Lower leg skin (tissue), 3 donors: ENCODE measurements around the gene UBE2J2.

Source experiments
- CTCF ChIP-seq, 3 donors: fragments of 450-650 bp; IDR thresholded peaks; one replicate each; pipeline ENCODE4 v1.5.1; 2016; ENCODE audit warnings: antibody characterized with exemption in 3 of 3, mild to moderate bottlenecking in 3 of 3, moderate library complexity in 2 of 3
- POLR2A ChIP-seq, 2 donors: fragments of 450-650 bp; IDR thresholded peaks; one replicate each; pipeline ENCODE4 v1.6.1; 2016 to 2017; ENCODE audit warnings: antibody characterized with exemption in 2 of 2, mild to moderate bottlenecking in 1 of 2, moderate library complexity in 1 of 2

GRCh38 chr1:1272341-1273208 is 1.1 kb downstream of the UBE2J2 start:
- TF ChIP-seq CTCF (IDR thresholded peaks at IDR 0.05), result no peak
- TF ChIP-seq POLR2A (IDR thresholded peaks at IDR 0.05), result no peak
